Fibroblast of the aortic adventitia (primary cell): Measurements from ENCODE around the gene TSPAN18. TPM values are rescaled to one million over a fixed set of nuclear protein-coding genes. Genes with fewer than 3 reads are reported as not detected.

Experiments
- DNase-seq: peaks from one replicate; pipeline ENCODE4 v3.0.0-alpha.2; 2010; ENCODE audit warnings: low read depth
- H3K4me3 ChIP-seq: 2 replicates; pipeline ENCODE4 v1.5.1; 2011; ENCODE audit warnings: low read depth, mild to moderate bottlenecking, control low read depth, low read length, moderate library complexity
- total RNA-seq: library from RNA; depleted of rRNA; stranded (reverse); fragments of >200 nt; gene quantifications from 2 replicates; pipeline ENCODE4 v1.2.3, GENCODE V29; 2012; ENCODE audit warnings: low replicate concordance
- TF ChIP-seq, protein P1 (sequence below): IDR thresholded peaks from 2 replicates; pipeline ENCODE4 v1.5.1; 2011; ENCODE audit warnings: mild to moderate bottlenecking, low read length, control low read depth, inconsistent platforms; ENCODE audit not compliant: insufficient read depth

TSPAN18 gene
- total RNA-seq, 1 donor: under 0.01 TPM

DNA sequence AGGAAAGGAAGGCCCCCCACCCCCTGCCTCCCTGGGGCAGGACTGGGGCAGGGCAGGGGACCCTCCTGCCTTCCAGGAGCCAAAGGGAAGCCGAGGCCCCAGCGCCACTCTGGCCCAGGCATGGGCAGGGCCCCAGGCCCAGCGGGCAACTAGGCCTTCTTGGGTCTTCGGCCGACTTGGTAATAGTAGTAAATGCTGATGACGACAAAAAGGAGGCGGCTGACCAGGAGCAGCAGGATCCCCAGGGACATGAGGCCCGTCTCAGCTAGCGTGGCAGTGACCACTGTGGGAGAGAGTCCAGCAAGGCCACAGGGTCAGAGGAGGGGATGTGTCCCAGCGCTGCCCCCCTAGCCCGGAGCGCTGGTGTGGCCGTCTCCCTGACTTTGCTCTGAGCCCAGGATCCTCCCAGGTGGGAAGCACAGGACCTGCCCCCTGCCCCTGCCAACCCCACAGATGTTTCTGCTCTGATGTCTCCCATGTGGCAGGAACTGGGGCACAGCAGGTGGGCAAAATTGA lies 208.0 kb downstream of the TSPAN18 start:
- TF ChIP-seq, protein P1, sequence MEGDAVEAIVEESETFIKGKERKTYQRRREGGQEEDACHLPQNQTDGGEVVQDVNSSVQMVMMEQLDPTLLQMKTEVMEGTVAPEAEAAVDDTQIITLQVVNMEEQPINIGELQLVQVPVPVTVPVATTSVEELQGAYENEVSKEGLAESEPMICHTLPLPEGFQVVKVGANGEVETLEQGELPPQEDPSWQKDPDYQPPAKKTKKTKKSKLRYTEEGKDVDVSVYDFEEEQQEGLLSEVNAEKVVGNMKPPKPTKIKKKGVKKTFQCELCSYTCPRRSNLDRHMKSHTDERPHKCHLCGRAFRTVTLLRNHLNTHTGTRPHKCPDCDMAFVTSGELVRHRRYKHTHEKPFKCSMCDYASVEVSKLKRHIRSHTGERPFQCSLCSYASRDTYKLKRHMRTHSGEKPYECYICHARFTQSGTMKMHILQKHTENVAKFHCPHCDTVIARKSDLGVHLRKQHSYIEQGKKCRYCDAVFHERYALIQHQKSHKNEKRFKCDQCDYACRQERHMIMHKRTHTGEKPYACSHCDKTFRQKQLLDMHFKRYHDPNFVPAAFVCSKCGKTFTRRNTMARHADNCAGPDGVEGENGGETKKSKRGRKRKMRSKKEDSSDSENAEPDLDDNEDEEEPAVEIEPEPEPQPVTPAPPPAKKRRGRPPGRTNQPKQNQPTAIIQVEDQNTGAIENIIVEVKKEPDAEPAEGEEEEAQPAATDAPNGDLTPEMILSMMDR: no peak
- no peak overlapping the region for H3K4me3 ChIP-seq
- no peak for DNase-seq

DNA sequence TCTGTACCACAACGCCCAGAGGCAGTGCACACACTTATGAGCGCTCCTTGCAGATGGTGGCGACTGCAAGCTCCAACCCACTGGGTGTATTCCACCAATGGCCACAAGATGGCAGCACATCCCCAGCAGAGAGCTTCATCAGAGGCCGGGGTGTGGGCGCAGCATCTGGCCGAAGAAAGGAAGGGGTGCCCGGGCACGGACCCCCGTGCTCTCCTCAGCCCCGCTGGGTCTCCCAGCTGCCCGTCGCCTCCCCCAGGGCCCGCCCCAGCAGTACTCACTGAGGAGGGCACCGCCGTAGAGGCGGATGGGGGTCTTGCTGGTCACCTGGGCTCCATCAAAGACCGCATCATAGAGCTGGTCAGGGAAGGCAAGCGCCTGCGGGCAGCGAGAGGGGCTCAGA lies 209.8 kb downstream of the TSPAN18 start:
- peak; percentile 84 for DNase-seq
- TF ChIP-seq, protein P1: peak; percentile 96

DNA sequence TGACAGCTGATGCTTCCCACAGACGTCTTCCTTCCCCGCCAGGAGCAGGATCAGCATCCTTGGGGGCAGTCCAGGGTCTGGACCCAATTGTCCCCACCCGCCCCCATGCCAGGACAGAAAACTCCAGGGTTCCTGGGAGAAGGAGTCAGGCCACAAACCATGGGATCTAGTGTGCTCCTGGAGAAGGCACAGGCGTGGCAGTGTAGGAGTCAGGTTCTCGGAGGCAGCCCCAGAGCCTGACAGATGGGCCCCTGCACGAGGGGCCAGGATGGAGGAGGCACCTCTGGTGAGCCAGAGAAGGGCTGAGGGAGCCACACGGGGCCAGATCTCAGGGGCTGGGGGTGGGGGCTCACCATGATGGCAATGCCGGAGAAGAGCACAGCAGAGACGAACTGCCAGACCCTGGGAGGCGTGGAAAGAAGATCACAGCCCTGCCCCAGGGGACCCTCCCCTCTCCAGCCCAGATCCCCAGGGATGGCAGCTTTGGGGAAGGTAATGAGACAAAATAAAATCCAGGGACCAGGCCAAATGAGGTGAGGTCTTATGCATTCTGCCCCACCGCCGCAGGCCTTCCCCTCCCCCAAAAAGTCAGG lies 210.3 kb downstream of the TSPAN18 start:
- DNase-seq: no peak
- TF ChIP-seq, protein P1: no peak
- no peak overlapping the region for H3K4me3 ChIP-seq

More for the DNA sequence above, 209.8 kb downstream of the TSPAN18 start:
- no peak overlapping the region for H3K4me3 ChIP-seq

DNA sequence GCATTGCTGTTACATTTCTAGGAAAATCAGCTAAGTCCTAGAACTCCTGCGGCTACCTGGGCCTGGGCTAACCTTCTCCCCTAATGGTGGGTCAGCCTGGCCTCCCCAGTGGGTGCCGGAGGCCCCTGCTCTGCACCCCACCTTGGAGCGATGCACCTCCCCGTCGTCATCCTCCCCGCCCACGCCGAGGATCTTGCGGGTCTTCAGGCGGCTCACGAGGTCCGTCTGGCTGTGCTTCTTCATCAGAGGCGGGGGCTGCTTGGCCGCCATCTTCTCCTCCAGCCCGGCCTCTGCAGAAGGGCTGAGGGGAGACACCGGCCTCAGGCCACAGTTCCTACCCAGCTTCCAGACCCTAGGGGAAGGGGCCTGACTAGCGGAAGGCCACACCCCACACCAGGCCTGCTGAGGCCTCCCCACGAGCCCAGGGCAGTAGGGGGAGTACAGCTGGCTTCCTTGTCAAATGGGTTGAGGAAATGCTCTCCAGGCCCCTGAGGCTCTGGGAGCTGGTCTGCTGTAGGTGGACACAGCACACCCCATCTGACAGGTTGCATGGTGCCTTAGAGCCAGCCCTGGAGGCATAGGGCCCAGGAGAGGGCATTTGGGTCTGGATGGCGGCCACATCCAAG lies 211.4 kb downstream of the TSPAN18 start:
- DNase-seq: no peak
- H3K4me3 ChIP-seq: no peak overlapping the region
- TF ChIP-seq, protein P1: no peak

DNA sequence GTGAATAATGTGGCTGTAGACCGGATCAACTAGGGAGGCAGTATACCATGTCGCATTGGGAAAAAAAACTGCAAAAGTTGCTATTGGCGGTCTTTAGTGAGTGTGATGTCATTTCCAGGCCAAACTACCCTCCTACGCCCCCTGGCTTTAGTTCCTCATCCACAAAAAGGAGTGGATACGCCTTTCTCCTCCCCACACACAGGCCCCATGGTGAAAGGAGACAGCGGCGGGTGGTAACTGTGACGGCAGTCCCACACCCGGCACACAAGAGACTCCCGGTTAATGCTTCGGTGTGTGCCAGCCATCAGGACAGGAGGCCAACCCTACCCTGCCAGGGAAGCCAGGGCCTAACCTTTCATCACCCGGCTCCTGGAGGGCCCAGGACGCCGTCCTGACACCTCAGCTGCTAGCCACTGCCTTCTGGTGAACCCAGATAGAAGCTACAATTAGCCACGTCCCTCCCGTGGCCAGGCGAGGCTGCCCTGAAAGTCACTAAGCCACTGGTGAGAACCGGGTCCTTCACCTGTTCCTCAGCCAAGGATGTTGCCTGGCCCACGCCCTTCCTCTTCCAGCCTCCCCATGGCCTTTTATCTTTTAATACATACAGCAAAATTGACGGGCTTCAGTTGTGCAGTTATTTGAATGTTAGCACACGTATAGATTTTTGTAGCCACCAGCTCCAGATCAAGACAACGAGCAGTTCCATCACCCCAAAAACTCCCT lies 213.1 kb downstream of the TSPAN18 start:
- TF ChIP-seq, protein P1: peak; percentile 34
- DNase-seq: no peak
- H3K4me3 ChIP-seq: no peak overlapping the region

DNA sequence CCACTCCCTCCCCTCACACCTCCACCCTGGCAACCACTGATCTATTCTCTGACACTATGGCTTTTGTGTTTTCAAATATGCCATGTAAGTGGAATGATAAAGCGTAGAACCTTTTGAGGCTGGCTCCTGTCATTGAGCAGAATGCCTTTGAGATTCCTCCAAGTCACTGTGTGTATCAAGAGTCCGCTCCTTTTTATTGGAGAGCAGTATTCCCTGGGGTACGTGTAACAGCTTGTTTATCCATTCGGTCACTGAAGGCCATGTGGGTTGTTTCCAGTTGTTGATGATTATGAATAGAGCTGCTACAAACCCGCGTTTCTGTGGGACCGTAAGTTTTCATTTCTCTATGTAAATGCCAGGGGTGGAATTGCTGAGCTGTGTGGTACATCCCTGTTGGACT lies 213.6 kb downstream of the TSPAN18 start:
- no peak for DNase-seq
- no peak overlapping the region for H3K4me3 ChIP-seq
- TF ChIP-seq, protein P1: no peak
